ENCODE results near the gene RIC8A. TPM values are rescaled to one million over a fixed set of nuclear protein-coding genes. Genes with fewer than 3 reads are reported as not detected.
A peak's percentile ranks its signal among the peaks of the same experiment; 100 is the strongest.

RIC8A gene
- total RNA-seq, 1 donor from 2014 or later = 91.8 TPM

GRCh38 chr11:223026-223789 lies 15.7 kb downstream of the RIC8A start:
- ATAC-seq (peak; percentile 26), DNase-seq (no peak)
- intact Hi-C loops (cut with DNase I) = no loop called here
- TF ChIP-seq CTCF (IDR thresholded peaks at IDR 0.05) = no peak
- Histone ChIP-seq H3K36me3 (peaks cover 7% of the 10 kb centered on the region), H3K9me3 (no peaks in the 10 kb centered on the region), H3K4me3 (no peak overlapping the region), H3K27ac (no peak overlapping the region), H3K27me3 (no peaks in the 10 kb centered on the region), H3K4me1 (no peaks in the 10 kb centered on the region)

- intact Hi-C loops (cut with DNase I) = no loop called here
- no peak for TF ChIP-seq CTCF (IDR thresholded peaks at IDR 0.05)
- DNase-seq (no peak), ATAC-seq (no peak)
- Histone ChIP-seq H3K27me3 (no peaks in the 10 kb centered on the region), H3K4me3 (no peak overlapping the region), H3K4me1 (no peaks in the 10 kb centered on the region), H3K36me3 (peaks cover under 1% of the 10 kb centered on the region), H3K27ac (no peak overlapping the region), H3K9me3 (no peaks in the 10 kb centered on the region)
Measured at GRCh38 chr11:223884-224283, 16.4 kb downstream of the RIC8A start.

- intact Hi-C loops (cut with DNase I) = no loop called here
- ATAC-seq (no peak), DNase-seq (no peak)
- Histone ChIP-seq H3K27me3 (no peaks in the 10 kb centered on the region), H3K27ac (no peak overlapping the region), H3K36me3 (no peaks in the 10 kb centered on the region), H3K4me1 (no peaks in the 10 kb centered on the region), H3K4me3 (no peak overlapping the region), H3K9me3 (no peaks in the 10 kb centered on the region)
- TF ChIP-seq CTCF (IDR thresholded peaks at IDR 0.05) = no peak
Measured at GRCh38 chr11:224424-224823, 16.9 kb downstream of the RIC8A start.

GRCh38 chr11:225734-226453 lies 18.4 kb downstream of the RIC8A start:
- no peak for DNase-seq
- no peak for TF ChIP-seq CTCF (IDR thresholded peaks at IDR 0.05)
- Histone ChIP-seq H3K27me3 (no peaks in the 10 kb centered on the region), H3K9me3 (no peaks in the 10 kb centered on the region), H3K4me3 (no peak overlapping the region), H3K27ac (peak overlapping the region; percentile 1), H3K4me1 (no peaks in the 10 kb centered on the region), H3K36me3 (no peaks in the 10 kb centered on the region)
- ATAC-seq = peak; percentile 87
- intact Hi-C loops (cut with DNase I) = no loop called here

- ATAC-seq (no peak), DNase-seq (no peak)
- no peak overlapping the region for H3K4me3 ChIP-seq
- no peaks in the 10 kb centered on the region for H3K27me3 ChIP-seq
- H3K4me1 ChIP-seq = no peaks in the 10 kb centered on the region
- no peak overlapping the region for H3K27ac ChIP-seq
- H3K36me3 ChIP-seq = peaks cover 5% of the 10 kb centered on the region
- TF ChIP-seq CTCF (IDR thresholded peaks at IDR 0.05) = no peak
- no peaks in the 10 kb centered on the region for H3K9me3 ChIP-seq
- intact Hi-C loops (cut with DNase I) = no loop called here
Measured at GRCh38 chr11:227824-228379, 20.4 kb downstream of the RIC8A start.
